Activated naive CD4-positive, alpha-beta T cell treated with anti-CD3 and anti-CD28 coated beads for 36 hours (primary cell): ENCODE results near the gene SUPT3H. TPM values are rescaled to one million over a fixed set of nuclear protein-coding genes. Genes with fewer than 3 reads are reported as not detected.
"Not testable (repeated sequence)": the region's sequence is repeated elsewhere in the genome, so short reads cannot be mapped to it uniquely, and the experiment has no call there.

Experiments
- CTCF ChIA-PET: fragments of 350-600 bp; sonication (Branson Sonifier 250); formaldehyde crosslinking; loops from one replicate; lab custom pipeline; 2021; ENCODE audit warnings: antibody characterized with exemption; lab: Charles Lee
- DNase-seq: peaks from one replicate; pipeline ENCODE4 v3.0.0-alpha.2; 2020
- H3K27ac Mint-ChIP-seq: one replicate; pipeline ENCODE4 v1.8.0; 2021; ENCODE audit warnings: mild to moderate bottlenecking, mixed read lengths
- H3K27me3 Mint-ChIP-seq: one replicate; pipeline ENCODE4 v1.8.0; 2021; ENCODE audit warnings: low read depth, mixed read lengths
- H3K36me3 Mint-ChIP-seq: one replicate; pipeline ENCODE4 v1.8.0; 2021; ENCODE audit warnings: low read depth, mixed read lengths
- H3K4me1 Mint-ChIP-seq: one replicate; pipeline ENCODE4 v1.8.0; 2021; ENCODE audit warnings: low read depth, mixed read lengths
- H3K4me3 Mint-ChIP-seq: one replicate; pipeline ENCODE4 v1.8.0; 2021; ENCODE audit warnings: mild to moderate bottlenecking, moderate library complexity, mixed read lengths
- H3K9me3 Mint-ChIP-seq: one replicate; pipeline ENCODE4 v1.8.0; 2021; ENCODE audit warnings: mixed read lengths
- intact Hi-C: fragments of 100-400 bp; cut with micrococcal nuclease; formaldehyde crosslinking; loops from one replicate; pipeline ENCODE4 v1.15.1; 2023
- total RNA-seq, 2 experiments: library from RNA; stranded (reverse); gene quantifications; one replicate each; pipeline ENCODE4 v1.2.3, GENCODE V29; 2021

SUPT3H gene
- total RNA-seq, 2 experiments from 2014 or later = 15.7 to 17.9 TPM

DNA sequence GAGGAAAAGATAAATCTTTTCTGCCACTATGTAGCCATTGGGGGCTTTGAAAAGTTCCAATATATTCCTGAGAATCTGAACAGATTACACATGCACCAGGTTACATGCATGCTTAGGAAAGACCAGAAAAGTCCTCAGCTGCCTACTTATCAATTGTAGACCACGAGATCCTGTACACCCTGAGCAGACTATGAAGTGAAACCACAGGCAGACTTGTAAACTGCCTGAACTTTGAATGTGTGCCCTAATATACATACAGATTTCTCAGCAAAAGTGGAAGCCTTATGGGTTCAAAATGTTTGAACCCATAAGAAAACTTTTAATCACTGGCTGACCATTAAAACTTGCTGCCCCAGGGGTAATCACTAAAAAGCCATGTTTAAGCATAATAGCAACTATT lies 323.1 kb downstream of the SUPT3H start:
- CTCF ChIA-PET = no interaction called here
- Mint-ChIP-seq H3K4me1 (peaks cover 30% of the 10 kb centered on the region), H3K27me3 (no peaks in the 10 kb centered on the region), H3K9me3 (no peaks in the 10 kb centered on the region), H3K36me3 (no peaks in the 10 kb centered on the region), H3K27ac (no peak overlapping the region), H3K4me3 (no peak overlapping the region)
- DNase-seq = no peak
- intact Hi-C loops = no loop called here

GRCh38 chr6:45052325-45052724 lies 325.4 kb downstream of the SUPT3H start:
- intact Hi-C loops = no loop called here
- H3K27me3 Mint-ChIP-seq = no peaks in the 10 kb centered on the region
- peaks cover 48% of the 10 kb centered on the region for H3K4me1 Mint-ChIP-seq
- H3K36me3 Mint-ChIP-seq = peaks cover 1% of the 10 kb centered on the region
- H3K4me3 Mint-ChIP-seq = no peak overlapping the region
- CTCF ChIA-PET = no interaction called here
- peaks cover 4% of the 10 kb centered on the region for H3K9me3 Mint-ChIP-seq
- no peak overlapping the region for H3K27ac Mint-ChIP-seq
- DNase-seq = no peak

DNA sequence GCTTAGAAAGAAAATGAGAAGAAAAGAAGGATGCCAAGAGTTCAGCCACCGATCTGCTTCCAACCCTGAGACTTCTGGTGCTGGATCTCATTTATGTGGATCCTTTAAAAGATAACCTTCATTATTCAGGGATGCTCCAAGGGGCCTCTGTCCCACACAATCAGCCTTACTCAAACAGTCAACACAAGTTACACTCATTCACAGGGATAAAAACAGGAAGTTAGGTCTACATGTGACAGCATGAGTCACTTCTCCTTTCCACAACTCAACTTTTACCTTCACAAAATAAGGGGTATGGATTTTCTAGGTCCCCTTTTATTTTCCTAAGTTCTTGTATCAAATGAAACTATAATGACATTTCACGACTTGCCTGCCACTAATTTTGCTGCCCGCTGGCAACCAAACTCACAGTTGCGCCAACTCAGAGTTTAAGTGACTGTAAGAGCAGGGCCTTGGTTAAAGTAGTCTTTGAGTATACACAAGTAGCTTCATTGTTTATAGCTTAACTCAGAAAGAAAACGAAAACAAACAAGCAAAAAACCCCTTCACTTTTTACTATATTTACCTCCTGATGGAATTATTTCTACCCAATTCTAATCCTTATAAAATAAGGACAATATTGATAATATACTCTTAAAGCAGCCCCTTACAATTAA lies 328.4 kb downstream of the SUPT3H start:
- intact Hi-C loops = loop anchor here (10.0 kb wide), 1 partner anchor 365 kb away; no protein-coding TSS in a partner anchor
- H3K27ac Mint-ChIP-seq = peak overlapping the region; percentile 61
- peaks cover 1% of the 10 kb centered on the region for H3K36me3 Mint-ChIP-seq
- H3K9me3 Mint-ChIP-seq = peaks cover 4% of the 10 kb centered on the region
- H3K4me3 Mint-ChIP-seq = no peak overlapping the region
- CTCF ChIA-PET = no interaction called here
- peaks cover 34% of the 10 kb centered on the region for H3K4me1 Mint-ChIP-seq
- no peak for DNase-seq
- no peaks in the 10 kb centered on the region for H3K27me3 Mint-ChIP-seq

DNA sequence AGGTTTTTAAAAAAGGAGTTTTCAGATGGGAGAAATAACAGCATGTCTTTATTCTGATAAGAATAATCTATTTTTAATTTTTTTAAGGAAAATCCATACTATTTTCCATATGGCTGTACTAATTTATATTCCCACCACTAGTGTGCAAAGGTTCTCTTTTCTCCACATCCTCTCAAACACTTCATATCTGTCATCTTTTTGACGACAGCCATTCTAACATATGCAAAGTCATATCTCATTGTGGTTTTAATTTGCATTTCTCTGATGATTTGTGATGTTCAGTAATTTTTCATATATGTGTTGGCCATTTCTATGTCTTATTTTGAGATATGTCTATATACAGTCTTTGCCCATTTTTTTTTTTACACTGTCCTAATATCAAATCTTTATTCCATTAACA lies 330.2 kb downstream of the SUPT3H start:
- CTCF ChIA-PET = no interaction called here
- peaks cover 34% of the 10 kb centered on the region for H3K4me1 Mint-ChIP-seq
- no peak for DNase-seq
- no peak overlapping the region for H3K4me3 Mint-ChIP-seq
- no peaks in the 10 kb centered on the region for H3K27me3 Mint-ChIP-seq
- peaks cover 4% of the 10 kb centered on the region for H3K9me3 Mint-ChIP-seq
- peaks cover 1% of the 10 kb centered on the region for H3K36me3 Mint-ChIP-seq
- H3K27ac Mint-ChIP-seq = no peak overlapping the region
- intact Hi-C loops = loop anchor here (10.0 kb wide), 1 partner anchor 367 kb away; no protein-coding TSS in a partner anchor

- no peak overlapping the region for H3K4me3 Mint-ChIP-seq
- intact Hi-C loops = loop anchor here (10.0 kb wide), 1 partner anchor 370 kb away; no protein-coding TSS in a partner anchor
- no peak for DNase-seq
- no peaks in the 10 kb centered on the region for H3K27me3 Mint-ChIP-seq
- peaks cover 33% of the 10 kb centered on the region for H3K4me1 Mint-ChIP-seq
- no peak overlapping the region for H3K27ac Mint-ChIP-seq
- CTCF ChIA-PET = no interaction called here
- H3K9me3 Mint-ChIP-seq = peaks cover 4% of the 10 kb centered on the region
- H3K36me3 Mint-ChIP-seq = peaks cover 1% of the 10 kb centered on the region
Measured at GRCh38 chr6:45045253-45045601, 332.5 kb downstream of the SUPT3H start.

- H3K4me1 Mint-ChIP-seq = peaks cover 27% of the 10 kb centered on the region
- no peak for DNase-seq
- intact Hi-C loops = loop anchor here (10.0 kb wide), 1 partner anchor 370 kb away; no protein-coding TSS in a partner anchor
- H3K27me3 Mint-ChIP-seq = no peaks in the 10 kb centered on the region
- CTCF ChIA-PET = interaction anchor here (0.7 kb wide), 1 partner anchor 777 kb away, joined by 3 read pairs; no protein-coding TSS in a partner anchor
- peaks cover 4% of the 10 kb centered on the region for H3K9me3 Mint-ChIP-seq
- H3K36me3 Mint-ChIP-seq = peaks cover 1% of the 10 kb centered on the region
- H3K27ac Mint-ChIP-seq = no peak overlapping the region
- no peak overlapping the region for H3K4me3 Mint-ChIP-seq
Measured at GRCh38 chr6:45044510-45045252, 333.1 kb downstream of the SUPT3H start.

DNA sequence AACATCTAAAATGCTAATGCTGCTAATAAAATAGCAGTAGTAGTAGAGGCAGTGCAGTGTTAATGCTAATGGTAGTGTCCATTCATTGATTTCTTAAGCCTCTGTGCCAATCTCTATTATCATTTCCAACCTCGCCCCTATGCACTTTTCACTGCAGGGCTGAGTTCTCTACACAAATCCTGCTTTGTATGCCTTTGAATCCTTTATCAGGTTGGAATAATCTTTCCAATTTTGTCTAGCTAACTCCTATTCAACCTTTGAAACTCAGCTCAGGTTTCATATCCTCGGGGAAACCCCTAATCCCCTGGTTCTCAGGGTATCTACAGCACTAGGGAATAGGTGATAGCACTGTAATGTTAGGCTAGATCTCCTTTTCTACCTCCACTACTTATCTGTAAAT lies 333.6 kb downstream of the SUPT3H start:
- H3K36me3 Mint-ChIP-seq = peaks cover 1% of the 10 kb centered on the region
- CTCF ChIA-PET = interaction anchor here (0.6 kb wide), 1 partner anchor 520 kb away, joined by 3 read pairs; no protein-coding TSS in a partner anchor
- no peak overlapping the region for H3K27ac Mint-ChIP-seq
- H3K4me3 Mint-ChIP-seq = no peak overlapping the region
- no peaks in the 10 kb centered on the region for H3K27me3 Mint-ChIP-seq
- intact Hi-C loops = loop anchor here (10.0 kb wide), 1 partner anchor 371 kb away; no protein-coding TSS in a partner anchor
- H3K4me1 Mint-ChIP-seq = peaks cover 22% of the 10 kb centered on the region
- peaks cover 4% of the 10 kb centered on the region for H3K9me3 Mint-ChIP-seq
- DNase-seq = no peak

GRCh38 chr6:45042673-45043072 lies 335.1 kb downstream of the SUPT3H start:
- H3K9me3 Mint-ChIP-seq, CTCF ChIA-PET, DNase-seq, H3K27ac Mint-ChIP-seq, H3K36me3 Mint-ChIP-seq, H3K4me1 Mint-ChIP-seq, H3K27me3 Mint-ChIP-seq, H3K4me3 Mint-ChIP-seq: not testable (repeated sequence)
- intact Hi-C loops = loop anchor here (10.0 kb wide), 1 partner anchor 372 kb away; no protein-coding TSS in a partner anchor

GRCh38 chr6:45038226-45038625 lies 339.5 kb downstream of the SUPT3H start:
- CTCF ChIA-PET = interaction anchor here (0.6 kb wide), 1 partner anchor 689 kb away, joined by 3 read pairs; no protein-coding TSS in a partner anchor
- intact Hi-C loops = no loop called here
- Mint-ChIP-seq H3K27ac (no peak overlapping the region), H3K27me3 (no peaks in the 10 kb centered on the region), H3K36me3 (no peaks in the 10 kb centered on the region), H3K9me3 (no peaks in the 10 kb centered on the region), H3K4me1 (peaks cover under 1% of the 10 kb centered on the region), H3K4me3 (no peak overlapping the region)
- DNase-seq = no peak

DNA sequence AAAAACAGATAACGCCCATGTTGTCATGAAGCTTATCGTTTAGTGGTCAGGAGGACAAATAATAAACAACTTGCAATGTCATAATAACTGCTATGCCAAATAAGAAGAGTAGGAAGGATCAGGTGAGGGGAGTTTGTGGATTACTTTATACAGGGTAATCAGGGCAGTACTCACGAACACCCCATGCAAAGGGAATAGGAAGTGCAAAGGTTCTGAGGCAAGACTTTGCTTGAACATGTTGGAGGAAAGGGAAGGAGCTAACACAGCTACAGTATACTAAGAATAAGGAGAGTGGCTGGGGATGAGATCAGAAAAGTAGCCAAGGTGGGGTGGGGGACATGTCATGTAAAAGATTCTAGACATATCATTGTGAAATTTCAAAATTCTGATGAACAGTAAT lies 341.6 kb downstream of the SUPT3H start:
- Mint-ChIP-seq H3K9me3 (no peaks in the 10 kb centered on the region), H3K36me3 (no peaks in the 10 kb centered on the region), H3K4me1 (peaks cover 2% of the 10 kb centered on the region), H3K4me3 (no peak overlapping the region), H3K27me3 (no peaks in the 10 kb centered on the region), H3K27ac (no peak overlapping the region)
- CTCF ChIA-PET = no interaction called here
- no peak for DNase-seq
- intact Hi-C loops = no loop called here

DNA sequence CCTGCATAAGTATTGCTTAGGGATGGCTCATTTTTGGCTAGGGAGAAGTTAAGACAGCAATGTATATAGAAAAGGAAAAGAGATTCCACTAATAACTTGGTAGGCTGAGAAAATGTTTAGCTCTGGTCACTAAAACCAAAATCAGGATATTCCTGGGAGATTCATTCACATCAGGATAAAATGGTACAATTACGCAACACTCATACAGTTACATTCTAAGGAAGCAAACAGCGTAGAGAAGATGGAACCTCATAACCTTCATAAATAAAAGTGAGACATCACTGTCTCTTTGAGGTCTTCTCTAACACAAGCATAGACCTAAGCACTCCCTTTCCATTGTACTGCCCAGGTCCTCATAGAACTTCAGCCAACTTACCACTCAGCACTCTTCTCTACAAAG lies 345.3 kb downstream of the SUPT3H start:
- CTCF ChIA-PET = no interaction called here
- Mint-ChIP-seq H3K27me3 (no peaks in the 10 kb centered on the region), H3K36me3 (peaks cover 2% of the 10 kb centered on the region), H3K4me1 (peaks cover 2% of the 10 kb centered on the region), H3K27ac (no peak overlapping the region), H3K9me3 (peaks cover 4% of the 10 kb centered on the region), H3K4me3 (no peak overlapping the region)
- intact Hi-C loops = no loop called here
- DNase-seq = no peak

DNA sequence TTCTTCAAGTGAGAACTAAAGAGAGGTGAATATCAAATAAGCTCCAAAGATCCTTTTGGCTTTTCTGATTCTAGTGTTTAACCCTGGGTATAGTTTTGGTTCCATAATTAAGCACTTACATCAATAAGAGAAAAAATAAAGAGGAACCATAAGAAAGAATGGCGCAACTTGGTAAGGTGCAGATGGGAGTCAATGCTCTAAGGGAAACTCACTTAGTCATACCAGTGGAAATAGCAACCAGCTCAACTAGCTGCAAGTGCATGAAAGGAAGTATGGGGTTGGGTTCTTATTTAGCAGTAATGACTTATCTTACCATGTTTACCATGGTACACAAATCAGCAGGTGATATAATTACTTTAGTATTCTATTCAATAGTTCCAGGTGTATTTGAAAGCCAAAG lies 346.1 kb downstream of the SUPT3H start:
- Mint-ChIP-seq H3K36me3 (peaks cover 4% of the 10 kb centered on the region), H3K27ac (no peak overlapping the region), H3K27me3 (no peaks in the 10 kb centered on the region), H3K9me3 (peaks cover 6% of the 10 kb centered on the region), H3K4me3 (no peak overlapping the region), H3K4me1 (peaks cover 2% of the 10 kb centered on the region)
- intact Hi-C loops = no loop called here
- no peak for DNase-seq
- CTCF ChIA-PET = no interaction called here
